Measurements from ENCODE around the gene CEP192.

DNA sequence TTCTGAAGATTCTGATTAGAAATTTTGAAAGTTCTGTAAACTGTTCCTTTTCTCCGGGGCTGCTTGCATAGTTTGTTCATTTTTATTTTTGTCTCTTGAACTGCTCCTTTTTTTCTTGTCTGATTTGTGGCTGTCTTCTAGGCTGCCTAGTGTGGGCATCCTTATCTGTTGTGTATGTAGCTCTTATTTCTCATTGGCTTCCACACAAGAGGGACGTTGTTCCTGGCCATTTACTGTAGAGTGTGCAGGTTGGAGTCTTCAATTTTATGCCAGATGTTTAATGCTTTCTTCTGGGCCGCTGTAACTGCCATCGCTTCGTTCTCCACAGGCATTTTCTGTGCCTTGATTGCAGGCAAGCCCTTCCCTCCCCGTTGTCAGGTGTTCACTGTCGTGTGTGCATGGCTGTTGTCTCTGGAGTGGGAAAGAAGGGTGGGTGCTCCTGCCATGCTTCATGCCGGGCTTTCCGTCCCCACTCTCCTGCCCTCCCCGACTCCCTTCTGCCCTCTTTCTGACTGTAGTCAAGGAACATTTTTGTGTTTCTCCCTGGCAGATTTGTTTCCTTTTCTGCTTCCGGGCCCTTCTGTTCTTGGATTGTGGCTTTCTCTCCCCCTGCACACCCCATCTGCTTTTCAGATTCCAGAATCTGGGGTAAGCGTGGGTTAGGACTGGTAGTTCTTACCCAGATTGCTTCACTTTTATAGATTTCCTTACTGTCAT is 15.5 kb downstream of the CEP192 start:
- TF ChIP-seq, protein P1, sequence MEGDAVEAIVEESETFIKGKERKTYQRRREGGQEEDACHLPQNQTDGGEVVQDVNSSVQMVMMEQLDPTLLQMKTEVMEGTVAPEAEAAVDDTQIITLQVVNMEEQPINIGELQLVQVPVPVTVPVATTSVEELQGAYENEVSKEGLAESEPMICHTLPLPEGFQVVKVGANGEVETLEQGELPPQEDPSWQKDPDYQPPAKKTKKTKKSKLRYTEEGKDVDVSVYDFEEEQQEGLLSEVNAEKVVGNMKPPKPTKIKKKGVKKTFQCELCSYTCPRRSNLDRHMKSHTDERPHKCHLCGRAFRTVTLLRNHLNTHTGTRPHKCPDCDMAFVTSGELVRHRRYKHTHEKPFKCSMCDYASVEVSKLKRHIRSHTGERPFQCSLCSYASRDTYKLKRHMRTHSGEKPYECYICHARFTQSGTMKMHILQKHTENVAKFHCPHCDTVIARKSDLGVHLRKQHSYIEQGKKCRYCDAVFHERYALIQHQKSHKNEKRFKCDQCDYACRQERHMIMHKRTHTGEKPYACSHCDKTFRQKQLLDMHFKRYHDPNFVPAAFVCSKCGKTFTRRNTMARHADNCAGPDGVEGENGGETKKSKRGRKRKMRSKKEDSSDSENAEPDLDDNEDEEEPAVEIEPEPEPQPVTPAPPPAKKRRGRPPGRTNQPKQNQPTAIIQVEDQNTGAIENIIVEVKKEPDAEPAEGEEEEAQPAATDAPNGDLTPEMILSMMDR (IDR thresholded peaks at IDR 0.05; ENCODE audit: low read depth, low read length, missing input control) = no peak
- TF ChIP-seq, protein P2, sequence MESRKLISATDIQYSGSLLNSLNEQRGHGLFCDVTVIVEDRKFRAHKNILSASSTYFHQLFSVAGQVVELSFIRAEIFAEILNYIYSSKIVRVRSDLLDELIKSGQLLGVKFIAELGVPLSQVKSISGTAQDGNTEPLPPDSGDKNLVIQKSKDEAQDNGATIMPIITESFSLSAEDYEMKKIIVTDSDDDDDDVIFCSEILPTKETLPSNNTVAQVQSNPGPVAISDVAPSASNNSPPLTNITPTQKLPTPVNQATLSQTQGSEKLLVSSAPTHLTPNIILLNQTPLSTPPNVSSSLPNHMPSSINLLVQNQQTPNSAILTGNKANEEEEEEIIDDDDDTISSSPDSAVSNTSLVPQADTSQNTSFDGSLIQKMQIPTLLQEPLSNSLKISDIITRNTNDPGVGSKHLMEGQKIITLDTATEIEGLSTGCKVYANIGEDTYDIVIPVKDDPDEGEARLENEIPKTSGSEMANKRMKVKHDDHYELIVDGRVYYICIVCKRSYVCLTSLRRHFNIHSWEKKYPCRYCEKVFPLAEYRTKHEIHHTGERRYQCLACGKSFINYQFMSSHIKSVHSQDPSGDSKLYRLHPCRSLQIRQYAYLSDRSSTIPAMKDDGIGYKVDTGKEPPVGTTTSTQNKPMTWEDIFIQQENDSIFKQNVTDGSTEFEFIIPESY (IDR thresholded peaks at IDR 0.05) = no peak
- no peak for TF ChIP-seq JUND (IDR thresholded peaks at IDR 0.05)
- no peak for TF ChIP-seq SP1 (IDR thresholded peaks at IDR 0.05)
- TF ChIP-seq, protein P3, sequence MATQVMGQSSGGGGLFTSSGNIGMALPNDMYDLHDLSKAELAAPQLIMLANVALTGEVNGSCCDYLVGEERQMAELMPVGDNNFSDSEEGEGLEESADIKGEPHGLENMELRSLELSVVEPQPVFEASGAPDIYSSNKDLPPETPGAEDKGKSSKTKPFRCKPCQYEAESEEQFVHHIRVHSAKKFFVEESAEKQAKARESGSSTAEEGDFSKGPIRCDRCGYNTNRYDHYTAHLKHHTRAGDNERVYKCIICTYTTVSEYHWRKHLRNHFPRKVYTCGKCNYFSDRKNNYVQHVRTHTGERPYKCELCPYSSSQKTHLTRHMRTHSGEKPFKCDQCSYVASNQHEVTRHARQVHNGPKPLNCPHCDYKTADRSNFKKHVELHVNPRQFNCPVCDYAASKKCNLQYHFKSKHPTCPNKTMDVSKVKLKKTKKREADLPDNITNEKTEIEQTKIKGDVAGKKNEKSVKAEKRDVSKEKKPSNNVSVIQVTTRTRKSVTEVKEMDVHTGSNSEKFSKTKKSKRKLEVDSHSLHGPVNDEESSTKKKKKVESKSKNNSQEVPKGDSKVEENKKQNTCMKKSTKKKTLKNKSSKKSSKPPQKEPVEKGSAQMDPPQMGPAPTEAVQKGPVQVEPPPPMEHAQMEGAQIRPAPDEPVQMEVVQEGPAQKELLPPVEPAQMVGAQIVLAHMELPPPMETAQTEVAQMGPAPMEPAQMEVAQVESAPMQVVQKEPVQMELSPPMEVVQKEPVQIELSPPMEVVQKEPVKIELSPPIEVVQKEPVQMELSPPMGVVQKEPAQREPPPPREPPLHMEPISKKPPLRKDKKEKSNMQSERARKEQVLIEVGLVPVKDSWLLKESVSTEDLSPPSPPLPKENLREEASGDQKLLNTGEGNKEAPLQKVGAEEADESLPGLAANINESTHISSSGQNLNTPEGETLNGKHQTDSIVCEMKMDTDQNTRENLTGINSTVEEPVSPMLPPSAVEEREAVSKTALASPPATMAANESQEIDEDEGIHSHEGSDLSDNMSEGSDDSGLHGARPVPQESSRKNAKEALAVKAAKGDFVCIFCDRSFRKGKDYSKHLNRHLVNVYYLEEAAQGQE (IDR thresholded peaks at IDR 0.05) = no peak
- TF ChIP-seq TAF1 (conservative IDR thresholded peaks at IDR 0.05) = no peak
- no peak for TF ChIP-seq NR2F2 (IDR thresholded peaks at IDR 0.05)
- TF ChIP-seq GABPA (IDR thresholded peaks at IDR 0.05 in 1 of 2, conservative IDR thresholded peaks at IDR 0.05 in 1 of 2) = no peak
- TF ChIP-seq RAD21 (IDR thresholded peaks at IDR 0.05) = no peak
- TF ChIP-seq YY1 (IDR thresholded peaks at IDR 0.05) = no peak
- TF ChIP-seq, protein P4, sequence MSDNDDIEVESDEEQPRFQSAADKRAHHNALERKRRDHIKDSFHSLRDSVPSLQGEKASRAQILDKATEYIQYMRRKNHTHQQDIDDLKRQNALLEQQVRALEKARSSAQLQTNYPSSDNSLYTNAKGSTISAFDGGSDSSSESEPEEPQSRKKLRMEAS (IDR thresholded peaks at IDR 0.05) = no peak
- TF ChIP-seq, protein P5, sequence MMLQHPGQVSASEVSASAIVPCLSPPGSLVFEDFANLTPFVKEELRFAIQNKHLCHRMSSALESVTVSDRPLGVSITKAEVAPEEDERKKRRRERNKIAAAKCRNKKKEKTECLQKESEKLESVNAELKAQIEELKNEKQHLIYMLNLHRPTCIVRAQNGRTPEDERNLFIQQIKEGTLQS (IDR thresholded peaks at IDR 0.05) = no peak
- no peak for TF ChIP-seq FOXA1 (IDR thresholded peaks at IDR 0.05)

Data from liver (tissue), 3 donors.